MG63 (cell line): ENCODE measurements around the gene LTBP2. TPM values are rescaled to one million over a fixed set of nuclear protein-coding genes. Genes with fewer than 3 reads are reported as not detected.

Experiments
- DNase-seq: peaks from one replicate; pipeline ENCODE4 v3.0.0-alpha.2; 2020
- H3K27me3 ChIP-seq: fragments of 250-450 bp; sonication (Bioruptor Pico); 2 replicates; pipeline ENCODE4 v1.5.1; 2020; ENCODE audit warnings: mild to moderate bottlenecking, moderate library complexity
- H3K36me3 ChIP-seq: fragments of 250-450 bp; sonication (Bioruptor Pico); 2 replicates; pipeline ENCODE4 v1.5.1; 2020; ENCODE audit warnings: mild to moderate bottlenecking, moderate library complexity
- H3K4me3 ChIP-seq: fragments of 250-450 bp; sonication (Bioruptor Pico); 2 replicates; pipeline ENCODE4 v1.5.1; 2020; ENCODE audit warnings: mild to moderate bottlenecking, moderate library complexity
- H3K9me3 ChIP-seq: fragments of 250-450 bp; sonication (Bioruptor Pico); 2 replicates; pipeline ENCODE4 v1.5.1; 2020; ENCODE audit warnings: mild to moderate bottlenecking, moderate library complexity
- total RNA-seq: library from RNA; depleted of rRNA; stranded (reverse); fragments of >200 nt; shearing (Covaris generic); gene quantifications from 2 replicates; pipeline ENCODE4 v1.2.3, GENCODE V29; 2014; ENCODE audit warnings: low replicate concordance

The LTBP2 gene
- total RNA-seq, 1 experiment from 2014 or later: 4.5 TPM

- H3K36me3 ChIP-seq: no peaks in the 10 kb centered on the region
- peak; percentile 96 for DNase-seq
These were observed 7.7 kb upstream of the LTBP2 start for GRCh38 chr14:74619672-74620131.

GRCh38 chr14:74618078-74618952 is 6.3 kb upstream of the LTBP2 start:
- H3K36me3 ChIP-seq: no peaks in the 10 kb centered on the region
- no peak overlapping the region for H3K4me3 ChIP-seq
- no peaks in the 10 kb centered on the region for H3K9me3 ChIP-seq
- no peaks in the 10 kb centered on the region for H3K27me3 ChIP-seq
- peak; percentile 31 for DNase-seq

More at GRCh38 chr14:74619672-74620131, 7.7 kb upstream of the LTBP2 start:
- no peak overlapping the region for H3K4me3 ChIP-seq
- H3K9me3 ChIP-seq: no peaks in the 10 kb centered on the region
- H3K27me3 ChIP-seq: no peaks in the 10 kb centered on the region

GRCh38 chr14:74616996-74617700 is 5.1 kb upstream of the LTBP2 start:
- no peak for DNase-seq
- H3K27me3 ChIP-seq: no peaks in the 10 kb centered on the region
- no peaks in the 10 kb centered on the region for H3K36me3 ChIP-seq
- no peaks in the 10 kb centered on the region for H3K9me3 ChIP-seq
- H3K4me3 ChIP-seq: no peak overlapping the region

- Histone ChIP-seq H3K9me3 (no peaks in the 10 kb centered on the region), H3K27me3 (no peaks in the 10 kb centered on the region), H3K36me3 (no peaks in the 10 kb centered on the region), H3K4me3 (no peak overlapping the region)
- DNase-seq: peak; percentile 82
These were observed 4.5 kb upstream of the LTBP2 start for GRCh38 chr14:74616507-74616906.

- peak; percentile 20 for DNase-seq
- H3K4me3 ChIP-seq: no peak overlapping the region
- H3K27me3 ChIP-seq: no peaks in the 10 kb centered on the region
- H3K9me3 ChIP-seq: no peaks in the 10 kb centered on the region
- no peaks in the 10 kb centered on the region for H3K36me3 ChIP-seq
These were observed 3.7 kb upstream of the LTBP2 start for GRCh38 chr14:74615735-74616134.

GRCh38 chr14:74614508-74615495 is 2.8 kb upstream of the LTBP2 start:
- H3K36me3 ChIP-seq: no peaks in the 10 kb centered on the region
- no peaks in the 10 kb centered on the region for H3K27me3 ChIP-seq
- no peak overlapping the region for H3K4me3 ChIP-seq
- no peak for DNase-seq
- no peaks in the 10 kb centered on the region for H3K9me3 ChIP-seq

GRCh38 chr14:74613211-74613914 is 1.3 kb upstream of the LTBP2 start:
- Histone ChIP-seq H3K4me3 (no peak overlapping the region), H3K27me3 (no peaks in the 10 kb centered on the region), H3K36me3 (no peaks in the 10 kb centered on the region), H3K9me3 (no peaks in the 10 kb centered on the region)
- DNase-seq: no peak

- H3K4me3 ChIP-seq: peak overlapping the region; percentile 48
- no peaks in the 10 kb centered on the region for H3K27me3 ChIP-seq
- H3K9me3 ChIP-seq: no peaks in the 10 kb centered on the region
- H3K36me3 ChIP-seq: no peaks in the 10 kb centered on the region
- peak; percentile 72 for DNase-seq
These were observed 449 bp upstream of the LTBP2 start for GRCh38 chr14:74612350-74613021.

- H3K36me3 ChIP-seq: no peaks in the 10 kb centered on the region
- H3K9me3 ChIP-seq: no peaks in the 10 kb centered on the region
- DNase-seq: no peak
- H3K4me3 ChIP-seq: no peak overlapping the region
- H3K27me3 ChIP-seq: no peaks in the 10 kb centered on the region
These were observed 979 bp downstream of the LTBP2 start for GRCh38 chr14:74610866-74611649.

- DNase-seq: no peak
- Histone ChIP-seq H3K4me3 (no peak overlapping the region), H3K27me3 (no peaks in the 10 kb centered on the region), H3K36me3 (no peaks in the 10 kb centered on the region), H3K9me3 (no peaks in the 10 kb centered on the region)
These were observed 1.7 kb downstream of the LTBP2 start for GRCh38 chr14:74610199-74610865.

GRCh38 chr14:74609721-74610120 is 2.3 kb downstream of the LTBP2 start:
- no peaks in the 10 kb centered on the region for H3K9me3 ChIP-seq
- no peaks in the 10 kb centered on the region for H3K27me3 ChIP-seq
- no peaks in the 10 kb centered on the region for H3K36me3 ChIP-seq
- no peak overlapping the region for H3K4me3 ChIP-seq
- DNase-seq: no peak

- H3K27me3 ChIP-seq: no peaks in the 10 kb centered on the region
- H3K4me3 ChIP-seq: no peak overlapping the region
- DNase-seq: peak; percentile 60
These were observed 3.0 kb downstream of the LTBP2 start for GRCh38 chr14:74608959-74609611.

GRCh38 chr14:74606727-74607126 is 5.3 kb downstream of the LTBP2 start:
- Histone ChIP-seq H3K27me3 (no peaks in the 10 kb centered on the region), H3K36me3 (no peaks in the 10 kb centered on the region), H3K4me3 (no peak overlapping the region), H3K9me3 (no peaks in the 10 kb centered on the region)
- DNase-seq: no peak

More at GRCh38 chr14:74608959-74609611, 3.0 kb downstream of the LTBP2 start:
- Histone ChIP-seq H3K36me3 (no peaks in the 10 kb centered on the region), H3K9me3 (no peaks in the 10 kb centered on the region)
